ENCODE data around the gene PATL2.
A peak's percentile ranks its signal among the peaks of the same experiment; 100 is the strongest.

PATL2 gene

DNA sequence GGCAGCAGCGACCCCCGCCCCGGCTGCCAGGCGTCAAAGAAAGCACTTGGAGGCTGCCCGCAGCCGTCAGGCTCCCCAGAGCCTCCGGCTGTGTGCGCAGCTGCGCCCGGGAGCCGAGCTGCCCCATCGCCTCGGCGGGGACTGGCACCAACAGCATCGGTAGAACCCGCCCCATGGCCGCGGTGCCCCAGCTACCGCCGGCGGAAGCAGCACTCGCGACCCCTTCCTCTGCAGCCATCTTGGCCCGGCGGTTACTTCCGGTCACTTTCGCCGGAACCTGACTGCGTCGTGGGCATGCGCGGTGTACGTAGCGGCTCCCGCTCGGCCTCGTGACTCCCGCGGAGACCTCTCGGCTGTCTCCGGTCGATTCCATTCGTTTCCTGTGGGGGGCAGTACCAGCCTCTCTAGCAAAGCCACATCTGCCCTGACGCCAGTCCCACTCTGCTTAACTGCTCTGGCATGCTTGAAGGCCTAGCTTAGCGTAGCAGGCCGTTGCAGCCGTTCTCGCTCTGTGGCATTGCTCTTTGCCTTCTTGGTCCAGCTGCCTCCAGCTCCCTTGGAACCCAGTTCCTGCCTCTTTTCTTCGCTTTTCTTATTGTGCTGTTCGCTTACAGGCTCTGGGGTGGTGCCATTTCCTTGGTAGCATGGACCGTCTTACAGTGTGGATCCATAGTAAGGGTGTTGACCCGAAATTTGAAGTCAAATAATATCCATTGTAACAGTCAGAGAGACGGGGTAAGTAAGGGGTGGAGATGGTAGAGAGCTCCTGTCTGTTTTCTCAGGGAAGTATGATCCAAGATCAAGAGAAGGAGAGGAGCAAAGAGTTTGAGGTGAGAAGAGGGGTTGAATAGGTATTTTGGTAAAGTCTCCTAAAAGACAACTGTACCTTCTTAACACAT, 47.5 kb downstream of the PATL2 start, which contains the start of gene SPG11:
TSS of gene SPG11 (minus strand) at position 253 of the 899 bp plus-strand sequence. CDS start at position 238, 15 bp downstream.
- H3K4me1 Mint-ChIP-seq = peaks cover 58% of the 10 kb centered on the region
- no peaks in the 10 kb centered on the region for H3K9me3 Mint-ChIP-seq
- H3K36me3 Mint-ChIP-seq = peaks cover 20% of the 10 kb centered on the region
- CTCF ChIA-PET = interaction anchor here (0.6 to 6.9 kb wide), 14 partner anchors 14 to 374 kb away, joined by 3 to 168 read pairs (median 8); partner anchors contain the start of genes B2M, PATL2 and TRIM69
- peak within 1 kb of the TSS; percentile 98 for H3K4me3 Mint-ChIP-seq
- H3K27ac Mint-ChIP-seq = peak within 1 kb of the TSS; percentile 100
- peak; percentile 98 for DNase-seq
- H3K27me3 Mint-ChIP-seq = no peaks in the 10 kb centered on the region

DNA sequence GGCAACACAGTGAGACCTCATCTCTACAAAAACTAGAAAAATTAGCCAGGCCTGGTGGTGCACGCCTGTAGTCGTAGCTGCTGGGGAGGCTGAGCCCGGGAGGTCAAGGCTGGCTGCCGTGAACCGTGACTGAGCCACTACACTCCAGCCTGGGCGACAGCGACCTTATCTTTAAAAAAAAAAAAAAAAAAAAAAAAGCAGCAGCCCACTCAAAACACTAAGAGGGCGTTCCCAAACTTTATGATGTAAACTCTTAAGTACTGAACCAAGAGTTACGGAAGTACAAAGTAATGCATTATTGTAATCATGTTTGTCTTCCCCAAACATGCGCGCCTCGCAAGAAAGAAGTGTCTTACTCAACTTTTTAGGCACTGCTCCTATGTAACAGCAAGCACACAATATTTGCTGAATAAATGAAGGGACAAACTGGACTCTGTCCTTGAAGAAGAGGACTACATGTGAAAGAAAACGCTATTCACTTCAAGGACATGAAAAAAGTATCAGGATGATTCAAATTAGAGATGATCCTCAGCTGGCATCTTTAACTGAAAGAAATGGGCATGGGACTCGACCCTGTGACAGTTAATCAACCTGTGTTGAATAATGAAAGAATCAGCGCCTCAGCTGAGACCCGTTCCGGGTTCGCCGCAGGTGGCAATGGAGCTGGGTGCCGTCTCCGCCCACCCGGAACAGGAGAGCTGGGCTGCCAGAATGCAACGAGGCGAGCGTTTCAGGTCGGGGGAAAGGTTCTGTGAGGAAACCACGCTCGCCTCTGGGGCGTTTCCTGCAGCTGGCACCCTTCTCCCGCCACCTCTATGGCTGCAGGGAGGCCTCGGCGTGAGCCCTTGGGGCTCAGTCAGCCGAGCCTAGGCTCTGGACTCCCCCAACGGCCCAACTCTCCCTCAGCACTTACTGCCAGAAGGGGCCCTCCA, 48.4 kb downstream of the PATL2 start:
- Mint-ChIP-seq H3K36me3 (peaks cover 18% of the 10 kb centered on the region), H3K27me3 (no peaks in the 10 kb centered on the region), H3K4me1 (peaks cover 49% of the 10 kb centered on the region), H3K27ac (peak overlapping the region; percentile 100), H3K4me3 (peak overlapping the region; percentile 98), H3K9me3 (no peaks in the 10 kb centered on the region)
- peak; percentile 93 for DNase-seq
- CTCF ChIA-PET = interaction anchor here (0.6 to 6.9 kb wide), 13 partner anchors 15 to 258 kb away, joined by 3 to 168 read pairs (median 12); partner anchors contain the start of genes B2M, PATL2 and TRIM69

GRCh38 chr15:44661576-44661975, 49.5 kb downstream of the PATL2 start:
- Mint-ChIP-seq H3K27me3 (no peaks in the 10 kb centered on the region), H3K36me3 (peaks cover 24% of the 10 kb centered on the region), H3K27ac (peak overlapping the region; percentile 68), H3K4me1 (peaks cover 38% of the 10 kb centered on the region), H3K9me3 (no peaks in the 10 kb centered on the region), H3K4me3 (no peak overlapping the region)
- no peak for DNase-seq
- CTCF ChIA-PET = interaction anchor here (0.7 to 6.9 kb wide), 5 partner anchors 16 to 82 kb away, joined by 3 to 165 read pairs (median 7); partner anchors contain the start of genes B2M, PATL2 and TRIM69

DNA sequence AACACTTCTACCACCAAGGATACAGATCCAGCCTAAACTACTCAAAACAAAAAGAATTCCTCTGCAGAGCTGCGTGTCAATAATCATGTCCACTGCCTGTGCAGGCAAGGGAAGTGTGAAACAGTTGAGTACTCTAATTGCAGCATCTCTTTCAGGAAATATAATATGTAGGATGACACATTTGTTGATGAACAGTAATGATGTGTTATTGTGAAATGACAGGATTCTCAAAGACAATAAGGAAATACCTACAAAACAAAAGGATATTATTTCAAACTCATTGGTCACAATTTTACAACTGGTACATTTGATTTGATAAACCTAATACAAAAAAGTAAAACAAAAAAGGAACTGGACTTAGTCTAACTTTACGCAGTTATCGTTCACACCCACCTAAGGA, 52.1 kb downstream of the PATL2 start:
- no peak overlapping the region for H3K27ac Mint-ChIP-seq
- CTCF ChIA-PET = no interaction called here
- DNase-seq = no peak
- no peaks in the 10 kb centered on the region for H3K9me3 Mint-ChIP-seq
- H3K27me3 Mint-ChIP-seq = no peaks in the 10 kb centered on the region
- H3K4me1 Mint-ChIP-seq = peaks cover 14% of the 10 kb centered on the region
- no peak overlapping the region for H3K4me3 Mint-ChIP-seq
- peaks cover 35% of the 10 kb centered on the region for H3K36me3 Mint-ChIP-seq

DNA sequence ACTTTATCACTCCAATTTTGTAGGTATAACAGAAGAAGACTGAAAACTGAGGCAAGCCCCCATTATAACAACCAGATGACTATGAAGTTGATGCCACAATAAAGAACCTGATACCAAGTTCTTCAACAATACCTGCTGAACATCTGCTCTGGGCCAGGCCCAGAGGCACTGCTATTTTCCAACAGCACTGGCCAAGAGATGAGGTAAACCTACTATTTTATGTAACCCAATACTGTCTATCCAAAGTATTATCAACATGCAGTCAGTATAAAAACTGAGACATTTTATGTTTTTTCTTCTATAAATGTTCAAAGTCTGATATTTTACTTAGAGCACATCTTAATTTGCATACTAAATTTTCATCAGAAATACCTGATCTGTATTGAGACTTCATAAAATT, 53.7 kb downstream of the PATL2 start:
- Mint-ChIP-seq H3K27me3 (no peaks in the 10 kb centered on the region), H3K9me3 (no peaks in the 10 kb centered on the region), H3K4me1 (peaks cover 10% of the 10 kb centered on the region), H3K27ac (no peak overlapping the region), H3K4me3 (no peak overlapping the region), H3K36me3 (peaks cover 44% of the 10 kb centered on the region)
- CTCF ChIA-PET = interaction anchor here (0.6 to 1.4 kb wide), 4 partner anchors 10 to 461 kb away, joined by 3 to 7 read pairs (median 3); no protein-coding TSS in a partner anchor
- DNase-seq = no peak

DNA sequence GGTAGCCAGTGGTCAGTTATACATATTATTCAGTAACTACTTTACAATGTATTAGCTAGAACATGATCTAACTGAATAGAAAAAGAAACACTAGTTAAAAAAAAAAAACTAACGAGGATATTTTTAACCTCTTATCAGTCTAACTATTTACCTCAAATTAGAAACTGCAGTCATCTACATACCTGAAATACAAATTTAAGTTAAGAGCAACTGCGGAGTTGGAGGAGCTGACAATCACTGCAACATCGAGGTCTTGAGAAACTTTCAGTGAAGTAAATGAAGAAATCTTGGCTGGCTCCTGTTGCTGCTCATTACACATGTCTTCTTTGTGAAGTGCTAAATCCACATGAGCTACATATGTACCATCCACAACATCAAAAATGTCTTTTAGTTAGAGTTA, 54.2 kb downstream of the PATL2 start:
- CTCF ChIA-PET = interaction anchor here (1.0 to 1.4 kb wide), 2 partner anchors 10 to 82 kb away, joined by 3 to 7 read pairs; no protein-coding TSS in a partner anchor
- Mint-ChIP-seq H3K4me3 (no peak overlapping the region), H3K36me3 (peaks cover 48% of the 10 kb centered on the region), H3K27me3 (no peaks in the 10 kb centered on the region), H3K27ac (no peak overlapping the region), H3K9me3 (no peaks in the 10 kb centered on the region), H3K4me1 (peaks cover 10% of the 10 kb centered on the region)
- no peak for DNase-seq

GRCh38 chr15:44656298-44656697, 54.8 kb downstream of the PATL2 start:
- CTCF ChIA-PET = interaction anchor here (0.7 to 1.4 kb wide), 2 partner anchors 24 to 82 kb away, joined by 3 to 7 read pairs; no protein-coding TSS in a partner anchor
- Mint-ChIP-seq H3K9me3 (no peaks in the 10 kb centered on the region), H3K27ac (no peak overlapping the region), H3K4me1 (peaks cover 5% of the 10 kb centered on the region), H3K36me3 (peaks cover 54% of the 10 kb centered on the region), H3K4me3 (no peak overlapping the region), H3K27me3 (no peaks in the 10 kb centered on the region)
- DNase-seq = no peak

DNA sequence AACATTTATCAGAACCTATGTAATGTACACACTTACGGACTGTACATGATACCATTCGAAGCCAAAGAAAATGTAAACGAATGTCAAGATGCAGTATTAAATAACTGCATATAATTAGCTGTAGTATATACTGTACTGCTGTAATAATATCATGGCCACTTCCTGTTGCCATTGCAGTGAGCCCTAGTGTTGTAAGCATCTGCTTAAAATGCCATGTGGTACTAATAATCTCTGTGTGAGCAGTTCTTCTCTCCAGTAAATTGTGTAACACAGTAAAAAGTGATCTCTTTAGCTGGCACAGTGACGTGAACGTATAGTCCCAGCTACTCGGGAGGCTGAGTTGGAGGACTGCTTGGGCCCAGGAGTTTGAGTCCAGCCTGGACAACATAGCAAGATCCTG, 56.3 kb downstream of the PATL2 start:
- CTCF ChIA-PET = no interaction called here
- no peaks in the 10 kb centered on the region for H3K27me3 Mint-ChIP-seq
- no peaks in the 10 kb centered on the region for H3K4me1 Mint-ChIP-seq
- DNase-seq = no peak
- no peak overlapping the region for H3K4me3 Mint-ChIP-seq
- H3K27ac Mint-ChIP-seq = no peak overlapping the region
- H3K36me3 Mint-ChIP-seq = peaks cover 60% of the 10 kb centered on the region
- H3K9me3 Mint-ChIP-seq = no peaks in the 10 kb centered on the region

DNA sequence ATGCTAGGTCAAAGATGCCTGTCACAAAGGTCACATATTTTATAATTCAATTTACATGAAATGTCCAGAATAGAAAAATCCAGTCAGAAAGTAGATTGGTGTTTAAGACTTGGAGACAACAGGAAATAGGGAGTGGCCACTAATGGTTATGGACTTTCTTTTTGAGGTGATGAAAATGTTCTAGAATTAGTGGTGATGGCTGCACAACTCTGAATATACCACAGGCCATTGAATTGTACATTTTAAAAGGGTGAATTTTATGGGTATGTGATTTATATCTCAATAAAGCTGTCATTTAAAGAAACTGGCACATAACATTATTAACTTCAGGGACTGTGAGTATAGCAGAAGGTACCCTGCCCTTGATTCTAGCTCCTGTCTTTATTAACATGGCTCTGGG, 63.5 kb downstream of the PATL2 start:
- Mint-ChIP-seq H3K4me3 (no peak overlapping the region), H3K27me3 (no peaks in the 10 kb centered on the region), H3K36me3 (peaks cover 68% of the 10 kb centered on the region), H3K4me1 (peaks cover 20% of the 10 kb centered on the region), H3K27ac (no peak overlapping the region), H3K9me3 (peaks cover 9% of the 10 kb centered on the region)
- CTCF ChIA-PET = interaction anchor here (1.2 kb wide), 1 partner anchor 9 kb away, joined by 3 read pairs; no protein-coding TSS in a partner anchor
- DNase-seq = no peak

- H3K4me3 Mint-ChIP-seq = no peak overlapping the region
- peaks cover 9% of the 10 kb centered on the region for H3K9me3 Mint-ChIP-seq
- CTCF ChIA-PET = interaction anchor here (1.2 kb wide), 1 partner anchor 10 kb away, joined by 3 read pairs; no protein-coding TSS in a partner anchor
- no peaks in the 10 kb centered on the region for H3K27me3 Mint-ChIP-seq
- H3K27ac Mint-ChIP-seq = no peak overlapping the region
- H3K36me3 Mint-ChIP-seq = peaks cover 65% of the 10 kb centered on the region
- peaks cover 20% of the 10 kb centered on the region for H3K4me1 Mint-ChIP-seq
- no peak for DNase-seq
These were observed 64.1 kb downstream of the PATL2 start for GRCh38 chr15:44647036-44647435.

DNA sequence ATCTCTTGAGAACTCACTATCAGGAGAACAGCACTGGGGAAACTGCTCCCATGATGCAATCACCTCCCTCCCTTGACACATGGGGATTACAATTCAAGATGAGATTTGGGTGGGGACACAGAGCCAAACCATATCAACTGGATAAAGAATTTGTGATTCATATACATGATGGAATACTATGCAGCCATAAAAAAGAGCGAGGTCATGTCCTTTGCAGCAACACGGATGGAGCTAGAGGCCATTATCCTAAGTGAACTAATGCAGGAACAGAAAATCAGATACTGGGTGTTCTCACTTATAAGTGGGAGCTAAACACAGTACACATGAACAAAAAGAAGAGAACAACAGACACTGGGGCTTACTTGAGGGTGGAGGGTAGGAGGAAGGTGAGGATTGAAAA, 64.7 kb downstream of the PATL2 start:
- Mint-ChIP-seq H3K9me3 (peaks cover 9% of the 10 kb centered on the region), H3K36me3 (peaks cover 63% of the 10 kb centered on the region), H3K27me3 (no peaks in the 10 kb centered on the region), H3K4me3 (no peak overlapping the region), H3K4me1 (peaks cover 20% of the 10 kb centered on the region), H3K27ac (no peak overlapping the region)
- CTCF ChIA-PET = interaction anchor here (1.0 to 1.2 kb wide), 2 partner anchors 11 to 16 kb away, joined by 3 read pairs; no protein-coding TSS in a partner anchor
- no peak for DNase-seq

- no peaks in the 10 kb centered on the region for H3K27me3 Mint-ChIP-seq
- peaks cover 8% of the 10 kb centered on the region for H3K9me3 Mint-ChIP-seq
- CTCF ChIA-PET = no interaction called here
- peaks cover 8% of the 10 kb centered on the region for H3K4me1 Mint-ChIP-seq
- H3K4me3 Mint-ChIP-seq = no peak overlapping the region
- no peak for DNase-seq
- peaks cover 47% of the 10 kb centered on the region for H3K36me3 Mint-ChIP-seq
- no peak overlapping the region for H3K27ac Mint-ChIP-seq
These were observed 69.5 kb downstream of the PATL2 start for GRCh38 chr15:44641651-44642050.

DNA sequence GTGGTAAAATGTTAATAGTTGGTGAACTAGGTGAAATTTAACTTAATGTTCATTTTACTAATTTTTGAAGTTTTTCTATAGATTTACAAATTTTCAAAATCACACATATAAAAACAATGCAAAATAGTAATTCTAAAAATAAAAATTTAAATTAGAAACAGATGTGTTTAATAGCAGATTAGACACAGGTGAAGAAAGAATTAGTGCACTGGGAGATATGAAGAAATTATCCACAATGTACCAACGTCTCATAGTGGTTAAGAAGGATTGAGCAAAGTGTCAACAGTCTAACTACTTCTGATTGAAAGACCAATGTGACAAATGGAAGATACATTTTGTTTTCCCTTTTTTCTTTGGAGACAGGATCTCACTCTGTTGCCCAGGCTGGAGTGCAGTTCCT, 74.1 kb downstream of the PATL2 start:
- H3K4me1 Mint-ChIP-seq = peaks cover 5% of the 10 kb centered on the region
- H3K36me3 Mint-ChIP-seq = peaks cover 41% of the 10 kb centered on the region
- no peak overlapping the region for H3K4me3 Mint-ChIP-seq
- CTCF ChIA-PET = no interaction called here
- H3K27ac Mint-ChIP-seq = no peak overlapping the region
- H3K27me3 Mint-ChIP-seq = no peaks in the 10 kb centered on the region
- DNase-seq = no peak
- H3K9me3 Mint-ChIP-seq = no peaks in the 10 kb centered on the region
